A172 (cell line): ENCODE measurements around the gene ARSB. TPM values are rescaled to one million over a fixed set of nuclear protein-coding genes. Genes with fewer than 3 reads are reported as not detected.

ENCODE experiments used
- DNase-seq: peaks from one replicate; pipeline ENCODE4 v3.0.0-alpha.2; 2015; ENCODE audit warnings: low spot score
- total RNA-seq: library from RNA; depleted of rRNA; stranded (reverse); fragments of >200 nt; shearing (Covaris generic); gene quantifications from 2 replicates; pipeline ENCODE4 v1.2.3, GENCODE V29; 2014

Gene ARSB
- total RNA-seq, 1 experiment from 2014 or later: 13.4 TPM

DNA sequence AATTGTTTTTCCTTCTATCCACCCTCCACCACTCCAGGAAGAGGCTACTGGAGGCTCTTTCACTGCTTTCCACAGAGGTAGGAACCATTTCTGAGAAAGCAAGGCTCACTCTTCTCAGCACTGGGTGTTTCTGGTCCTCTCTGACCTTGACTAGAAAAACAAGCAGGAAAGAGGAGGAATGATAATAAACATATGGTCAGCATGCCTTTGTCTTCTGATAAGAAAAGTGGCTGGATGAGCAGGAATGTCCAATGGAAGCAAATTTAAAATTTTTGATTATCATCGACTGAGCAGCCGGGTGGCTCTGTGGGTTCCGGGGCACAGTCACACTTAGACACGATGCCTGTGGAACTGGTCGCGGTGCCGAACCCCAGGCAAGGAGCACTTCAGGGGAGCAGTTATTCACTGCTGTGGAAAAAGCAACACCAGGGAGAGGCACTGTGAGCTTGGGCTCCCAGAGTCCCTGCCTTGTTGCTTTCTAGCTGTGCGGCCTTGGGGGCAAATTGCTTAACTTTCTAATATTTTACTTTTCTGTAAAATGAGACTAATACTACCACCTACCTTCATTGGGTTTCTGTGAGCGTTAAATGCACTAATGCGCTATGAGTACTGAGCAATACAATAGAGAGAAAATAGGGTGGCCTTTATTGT lies 179.5 kb downstream of the ARSB start:
- DNase-seq: no peak

DNA sequence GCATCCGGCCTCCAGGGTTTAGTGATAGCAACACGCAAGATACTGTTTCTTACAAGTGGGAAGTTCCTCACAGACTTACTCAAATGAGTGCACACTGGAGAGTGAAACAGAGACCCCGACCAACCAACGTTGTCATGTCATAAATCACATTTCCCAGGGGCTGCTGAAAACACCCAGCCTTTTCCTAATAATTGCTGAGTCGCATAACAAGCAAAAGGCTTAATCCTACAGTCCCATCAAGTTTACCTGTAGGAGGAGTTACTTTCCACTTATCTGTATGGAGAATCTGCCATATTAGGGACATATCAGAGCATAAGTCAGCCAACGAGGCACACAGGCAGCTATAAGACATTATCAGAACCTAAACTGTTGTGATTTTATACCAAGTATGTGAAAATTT lies 180.1 kb downstream of the ARSB start:
- no peak for DNase-seq

DNA sequence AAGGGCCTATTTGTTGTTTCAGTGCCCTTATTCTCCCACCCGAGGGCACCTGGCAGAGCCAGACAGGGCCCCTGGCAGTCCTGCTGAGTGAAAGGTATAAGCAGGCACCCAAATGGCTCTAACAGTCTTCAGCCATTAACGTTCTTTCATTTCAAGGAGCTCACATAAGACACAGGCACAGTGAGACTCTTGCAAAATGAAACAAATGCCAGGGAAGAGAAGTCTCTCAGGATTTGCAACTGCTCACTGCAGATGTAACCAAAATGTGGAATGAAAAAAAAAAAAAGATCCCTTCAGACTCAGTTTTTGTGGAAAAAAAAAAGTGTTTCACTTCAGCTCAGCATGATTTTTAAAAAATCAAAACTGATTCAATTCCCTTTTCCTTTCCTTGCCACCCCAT lies 181.2 kb downstream of the ARSB start:
- no peak for DNase-seq

DNA sequence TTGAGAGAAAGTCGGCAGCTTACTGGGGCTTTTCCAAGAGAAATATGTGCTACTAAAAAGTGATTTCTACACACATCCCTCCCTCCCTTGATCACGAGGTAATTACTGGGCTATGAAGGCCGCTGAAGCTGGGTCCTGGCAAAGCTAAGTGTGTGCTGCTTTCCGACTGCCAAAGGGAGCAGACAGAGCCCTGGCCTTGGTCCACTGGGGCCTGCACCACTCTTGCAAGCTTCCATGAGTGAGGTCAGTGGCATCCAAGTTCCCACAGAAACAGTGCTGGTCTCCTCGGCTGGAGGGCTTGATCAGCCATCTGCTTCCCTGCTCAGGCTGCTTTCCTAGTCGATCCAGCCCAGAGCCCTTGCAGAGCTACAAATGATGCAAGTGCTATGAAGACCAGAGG lies 181.8 kb downstream of the ARSB start:
- no peak for DNase-seq

DNA sequence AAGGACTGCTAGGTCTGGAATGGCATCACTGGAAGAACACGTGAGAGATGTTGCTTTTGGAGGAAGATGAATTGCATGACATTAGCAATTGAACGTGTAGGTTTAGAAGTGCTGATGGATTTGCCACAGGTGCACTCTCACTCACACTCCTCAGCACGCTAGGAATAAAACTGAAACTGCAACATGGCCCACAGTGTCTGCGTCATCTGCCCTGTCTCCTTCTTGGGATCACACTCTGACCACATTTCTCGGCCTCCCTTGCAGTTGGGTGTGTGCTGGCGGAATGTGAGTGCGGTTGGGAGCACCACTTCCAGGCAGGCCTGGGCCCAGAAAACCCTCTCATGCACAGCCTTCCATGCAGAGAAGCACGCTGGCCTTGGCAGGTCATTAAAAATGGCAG lies 183.7 kb downstream of the ARSB start:
- DNase-seq: no peak

DNA sequence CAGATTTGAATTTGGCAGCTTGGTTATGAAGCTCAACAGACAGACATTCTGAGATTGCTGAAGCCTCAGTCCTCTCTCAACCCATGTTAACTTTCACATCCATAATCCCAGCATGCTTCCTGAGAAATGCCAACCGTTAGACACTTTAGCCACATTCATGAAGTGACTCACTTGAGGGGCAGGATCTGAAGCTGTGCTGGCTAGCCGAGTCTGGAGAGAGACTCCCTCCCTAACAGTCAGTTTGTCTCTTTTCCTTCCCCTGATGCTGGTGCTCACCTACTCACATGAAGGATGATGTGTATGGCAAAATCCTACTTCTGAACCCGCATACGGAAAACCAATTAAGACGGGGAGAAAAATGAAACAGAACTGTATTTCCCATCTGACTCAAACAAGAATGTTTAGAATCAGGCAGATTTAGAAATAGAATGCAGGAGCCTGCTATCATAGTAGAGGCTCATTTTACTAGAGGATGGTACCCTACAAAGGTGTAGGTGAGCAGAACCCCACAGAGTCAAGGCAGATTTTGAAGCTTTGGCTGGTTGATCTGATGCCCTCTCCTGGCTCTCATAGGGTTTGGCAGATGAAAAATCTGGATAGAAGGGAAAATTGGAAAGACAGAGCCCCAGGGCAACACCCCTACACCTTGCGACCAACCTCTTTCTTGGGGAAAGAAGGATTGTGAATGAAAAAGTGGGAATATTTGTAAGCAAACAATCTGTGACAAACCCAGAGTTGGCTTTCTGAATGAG lies 185.7 kb downstream of the ARSB start:
- DNase-seq: peak; percentile 64

DNA sequence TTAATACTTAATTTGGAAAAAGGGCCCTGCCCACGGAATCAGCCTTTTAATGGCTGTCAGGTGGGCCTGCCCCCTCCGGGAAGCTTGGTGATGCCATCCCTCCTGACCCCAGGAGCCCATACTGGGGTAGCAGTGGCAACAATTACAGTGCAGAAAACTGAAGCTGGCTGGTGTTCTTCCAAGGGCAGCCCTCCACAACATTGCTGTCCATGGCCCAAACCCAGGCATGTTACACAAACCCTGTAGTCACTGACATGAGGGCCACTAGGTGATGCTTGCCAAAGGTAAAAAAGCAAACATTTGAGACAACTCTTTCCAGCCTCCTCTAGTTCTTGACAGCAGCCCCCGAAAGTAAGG lies 186.5 kb downstream of the ARSB start:
- no peak for DNase-seq

DNA sequence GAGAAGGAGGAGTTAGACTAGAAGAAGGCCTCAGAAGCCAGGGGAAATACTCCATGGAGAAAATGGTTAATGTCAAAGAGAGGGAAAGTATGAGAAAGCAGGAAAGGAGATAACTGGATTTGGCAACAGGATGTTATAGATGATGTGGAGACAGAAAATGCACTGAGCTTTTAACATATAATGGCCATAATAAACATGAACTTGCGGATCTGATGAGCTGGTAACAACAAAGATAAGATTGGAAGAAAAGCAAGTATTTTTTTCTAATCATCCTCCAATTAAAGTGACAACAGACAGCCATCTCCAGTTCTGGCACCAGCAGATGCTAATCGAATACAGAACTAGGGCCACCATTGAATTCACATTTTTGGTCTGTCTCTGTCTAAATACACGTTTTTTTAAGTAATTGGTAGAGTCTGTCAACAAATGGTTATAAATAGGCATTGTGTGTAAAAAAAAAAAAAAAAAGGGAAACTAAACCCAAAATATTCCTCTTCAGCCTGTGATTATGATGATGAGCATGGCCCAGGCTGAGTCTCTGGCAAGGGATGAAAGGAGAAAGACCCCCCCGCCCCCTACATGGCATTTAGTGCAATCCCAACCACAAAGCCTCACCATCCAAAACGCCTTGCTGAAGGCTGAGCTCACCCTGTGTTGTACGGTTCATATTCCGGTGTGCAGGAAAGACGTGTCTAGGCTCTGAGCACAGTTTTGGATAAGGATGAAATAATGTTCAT lies 187.0 kb downstream of the ARSB start:
- DNase-seq: no peak

DNA sequence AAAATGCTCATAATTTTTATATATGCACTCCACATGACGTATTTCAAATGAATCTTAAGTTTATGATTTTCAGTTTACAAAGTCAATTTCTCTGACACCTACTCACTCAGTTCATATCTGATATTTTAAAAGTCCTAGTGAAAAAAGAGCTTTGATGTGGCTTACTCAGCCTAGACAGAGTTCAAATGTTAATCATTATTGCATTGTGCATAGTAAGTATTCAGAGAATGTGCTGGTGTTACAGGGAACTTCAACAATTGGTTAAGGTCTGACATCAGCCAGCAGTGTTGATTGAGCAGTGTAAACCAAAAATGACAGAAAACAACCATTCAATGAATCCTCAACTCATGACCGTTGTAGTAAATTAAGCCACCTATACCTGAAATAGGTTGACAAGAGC lies 189.4 kb downstream of the ARSB start:
- DNase-seq: no peak

DNA sequence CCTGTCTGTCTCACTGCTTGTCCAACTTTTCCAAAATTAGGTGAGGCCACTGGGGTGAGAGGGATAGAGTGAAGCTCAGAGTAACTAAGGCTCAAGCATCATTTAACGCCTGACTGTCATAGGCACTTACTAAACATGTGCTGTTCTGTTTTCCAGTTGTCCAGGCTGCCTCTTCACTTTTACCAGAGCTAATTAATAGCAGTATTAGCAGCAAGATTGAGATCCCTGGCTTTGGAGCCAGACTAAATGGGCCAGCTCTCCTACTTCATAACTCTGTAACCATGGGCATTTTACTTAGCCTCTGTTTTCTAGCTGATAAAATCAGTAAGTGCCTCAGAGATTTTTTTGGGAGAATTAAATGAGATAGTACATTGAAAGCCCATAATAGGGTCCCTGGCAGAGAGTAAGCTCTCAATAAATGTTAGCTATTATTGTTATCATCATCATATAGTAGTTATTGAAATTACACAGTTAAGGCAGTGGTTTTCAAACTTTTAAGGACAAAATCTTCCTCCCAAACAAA lies 190.4 kb downstream of the ARSB start:
- no peak for DNase-seq

DNA sequence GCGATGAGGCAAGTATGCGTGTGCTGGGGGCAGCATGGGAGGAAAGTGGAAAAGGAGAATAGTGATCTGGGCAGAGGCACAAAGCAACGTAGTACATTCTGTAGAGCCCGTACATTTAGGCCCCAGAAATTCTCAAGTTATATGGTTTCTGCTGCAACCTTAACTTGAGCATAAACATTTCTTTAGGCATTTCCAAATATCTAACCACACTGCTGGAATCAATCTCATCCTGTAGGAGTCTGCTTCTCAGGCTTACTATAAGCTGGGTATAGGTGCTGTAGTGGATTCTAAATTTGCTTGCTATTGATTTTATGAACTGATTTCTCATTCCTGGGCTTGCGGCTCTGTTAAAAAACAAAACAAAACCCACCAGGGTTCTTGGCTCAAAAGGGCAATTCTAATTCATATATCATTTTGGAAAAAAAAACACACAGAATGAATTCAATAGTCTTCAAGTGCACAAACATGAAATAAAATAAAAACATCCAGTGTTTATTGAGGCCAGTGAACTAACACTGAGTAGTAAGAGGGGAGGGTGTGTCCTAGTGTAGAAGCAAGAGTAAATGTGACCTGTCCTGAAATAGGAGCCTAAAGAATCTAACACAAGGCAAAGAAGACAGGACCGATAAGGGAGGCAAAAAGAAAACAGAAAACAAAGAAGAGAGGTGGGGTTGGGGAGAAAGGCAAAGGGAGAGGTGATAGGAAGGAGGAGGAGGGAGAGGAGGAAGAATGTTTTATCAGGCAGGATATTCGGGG lies 191.0 kb downstream of the ARSB start:
- no peak for DNase-seq

DNA sequence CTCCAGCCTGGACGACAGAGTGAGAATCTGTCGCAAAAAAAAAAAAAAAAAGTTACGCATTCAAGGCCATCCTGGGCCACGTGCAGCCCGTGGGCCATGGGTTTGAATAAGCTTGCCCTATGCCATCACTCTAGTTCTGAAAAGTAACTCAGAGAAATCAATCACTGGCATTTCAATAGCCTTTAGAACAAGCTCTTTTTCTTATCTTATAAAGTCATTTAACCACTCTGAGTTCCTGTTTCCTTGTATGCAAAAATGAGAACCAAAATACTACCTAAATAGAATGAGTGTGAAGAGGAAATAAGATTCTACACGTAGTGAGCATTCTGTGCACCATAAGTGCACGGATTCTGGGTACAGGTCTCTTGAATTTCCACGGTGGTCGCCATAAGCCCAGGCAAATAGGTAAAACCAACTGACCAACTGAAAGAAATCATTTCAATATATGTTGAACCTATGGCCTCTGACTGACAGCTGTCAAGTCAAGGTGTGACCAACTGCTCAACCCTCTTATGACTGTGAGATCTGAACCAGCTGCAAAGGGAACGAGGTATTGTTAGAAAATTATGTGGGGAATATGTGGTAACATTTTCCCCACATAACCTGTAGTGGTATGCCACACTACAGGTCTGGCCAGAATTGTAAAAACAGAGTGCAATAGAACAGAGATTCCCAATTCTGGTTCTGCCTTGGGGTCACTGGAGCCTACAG lies 192.6 kb downstream of the ARSB start:
- no peak for DNase-seq

DNA sequence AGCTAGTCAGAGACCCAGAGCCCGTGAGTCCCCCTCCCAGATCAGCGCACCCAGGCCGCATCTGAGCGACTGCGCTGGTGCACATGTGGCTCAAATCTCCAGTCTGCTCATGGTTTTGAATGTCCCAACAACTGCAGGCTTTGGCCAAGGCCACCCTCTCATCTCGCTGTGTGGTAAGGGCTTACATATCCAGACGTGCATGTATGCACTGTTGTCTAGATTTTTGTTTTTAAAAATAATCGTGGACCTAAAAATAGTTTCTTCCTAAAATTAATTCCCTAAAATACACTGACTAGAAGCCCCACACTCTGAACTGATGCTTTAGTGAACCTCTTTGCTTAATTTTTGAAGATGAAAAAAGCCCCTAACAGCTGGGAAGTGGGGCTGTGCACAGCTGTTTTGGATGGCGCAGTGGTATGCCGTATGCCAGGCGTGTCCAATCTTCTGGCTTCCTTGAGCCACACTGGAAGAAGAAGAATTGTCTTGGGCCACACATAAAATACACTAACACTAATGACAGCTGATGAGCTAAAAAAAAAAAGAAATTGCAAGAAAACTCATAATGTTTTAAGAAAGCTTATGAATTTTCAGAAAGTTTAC lies 193.5 kb downstream of the ARSB start:
- no peak for DNase-seq

DNA sequence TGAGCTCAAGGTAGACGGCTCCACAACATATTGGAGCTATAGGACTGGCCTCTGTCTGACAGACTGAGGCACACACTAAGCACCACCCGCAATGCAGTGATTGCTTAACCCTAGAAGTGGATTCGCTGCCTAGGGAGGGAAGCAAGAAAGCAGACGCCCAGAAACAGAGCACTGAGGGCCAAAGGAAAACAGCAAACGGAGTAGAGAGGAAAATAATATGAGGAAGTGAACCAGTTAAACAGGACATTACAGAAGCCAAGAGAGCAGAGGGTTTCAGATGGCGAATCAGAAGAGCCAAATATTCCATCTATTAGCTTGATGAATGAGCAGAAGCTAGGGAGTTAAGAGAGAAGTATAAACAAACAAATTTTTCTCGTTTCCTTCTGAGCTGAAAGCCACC lies 197.3 kb downstream of the ARSB start:
- DNase-seq: no peak

DNA sequence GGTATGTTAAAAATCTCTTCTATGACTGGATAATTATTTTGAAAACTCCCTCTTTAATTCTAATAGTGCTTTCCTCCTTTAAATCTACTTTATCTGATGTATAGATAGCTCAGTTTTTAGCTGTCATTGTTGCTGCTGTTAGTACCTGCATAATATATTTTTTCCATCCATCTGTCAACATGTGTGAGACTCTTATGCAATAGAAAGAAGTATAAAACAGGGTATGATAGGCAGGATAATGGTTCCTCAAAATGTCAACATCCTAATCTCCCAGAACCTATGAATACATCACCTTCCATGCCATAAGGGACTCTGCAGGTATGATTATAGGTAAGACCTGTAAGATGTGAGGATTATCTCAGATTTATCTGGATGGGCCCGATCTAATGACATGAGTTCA lies 199.7 kb downstream of the ARSB start:
- no peak for DNase-seq

DNA sequence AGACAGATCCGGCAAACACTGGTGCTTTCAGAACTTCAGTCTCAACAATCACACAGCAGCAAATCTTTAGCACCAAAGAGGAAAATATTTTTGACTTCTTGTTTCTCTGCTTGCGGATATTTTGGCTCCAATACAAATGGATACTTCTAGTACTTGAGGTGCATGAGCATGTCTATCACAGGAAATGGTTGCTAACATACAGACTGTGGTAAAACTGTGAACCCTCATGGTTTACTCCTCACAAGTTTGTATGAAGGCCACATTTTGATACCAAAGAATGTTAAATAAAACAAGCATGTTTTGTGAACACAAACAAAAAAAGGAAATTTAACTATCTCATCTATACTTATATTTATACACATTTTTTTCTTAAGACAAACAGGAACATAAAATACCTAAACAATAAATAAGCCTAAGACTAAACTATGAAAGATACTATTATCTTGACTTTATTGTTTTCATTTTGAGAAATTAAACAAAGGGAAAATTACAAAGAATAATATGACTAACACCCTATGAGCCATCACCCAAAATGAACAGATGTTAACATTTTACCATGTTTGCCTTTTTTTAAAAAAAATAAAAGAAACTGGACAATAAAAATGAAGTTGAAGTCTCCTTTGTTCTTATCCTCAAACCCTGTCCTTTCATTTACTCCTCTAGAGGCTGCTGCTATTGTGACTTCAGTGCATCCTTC lies 201.5 kb downstream of the ARSB start:
- no peak for DNase-seq

DNA sequence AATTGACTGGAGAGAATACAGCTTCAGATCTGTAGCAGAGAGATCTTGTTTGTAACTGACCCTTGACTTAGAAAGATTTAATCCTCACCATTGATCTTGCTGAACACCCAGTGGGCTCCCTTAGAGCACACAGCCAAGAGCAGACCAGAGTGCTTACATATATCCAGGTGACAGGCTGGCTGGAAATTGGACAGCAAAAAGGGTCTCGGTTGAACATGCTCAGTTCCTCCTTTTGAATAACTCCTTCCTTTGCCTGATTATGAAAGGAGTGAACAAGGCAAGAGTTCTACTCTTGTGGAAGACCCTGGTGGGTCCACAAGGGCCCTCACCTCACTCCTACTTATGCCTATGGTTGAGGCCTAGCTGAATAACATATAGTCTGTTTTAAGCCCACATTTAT lies 202.4 kb downstream of the ARSB start:
- no peak for DNase-seq

DNA sequence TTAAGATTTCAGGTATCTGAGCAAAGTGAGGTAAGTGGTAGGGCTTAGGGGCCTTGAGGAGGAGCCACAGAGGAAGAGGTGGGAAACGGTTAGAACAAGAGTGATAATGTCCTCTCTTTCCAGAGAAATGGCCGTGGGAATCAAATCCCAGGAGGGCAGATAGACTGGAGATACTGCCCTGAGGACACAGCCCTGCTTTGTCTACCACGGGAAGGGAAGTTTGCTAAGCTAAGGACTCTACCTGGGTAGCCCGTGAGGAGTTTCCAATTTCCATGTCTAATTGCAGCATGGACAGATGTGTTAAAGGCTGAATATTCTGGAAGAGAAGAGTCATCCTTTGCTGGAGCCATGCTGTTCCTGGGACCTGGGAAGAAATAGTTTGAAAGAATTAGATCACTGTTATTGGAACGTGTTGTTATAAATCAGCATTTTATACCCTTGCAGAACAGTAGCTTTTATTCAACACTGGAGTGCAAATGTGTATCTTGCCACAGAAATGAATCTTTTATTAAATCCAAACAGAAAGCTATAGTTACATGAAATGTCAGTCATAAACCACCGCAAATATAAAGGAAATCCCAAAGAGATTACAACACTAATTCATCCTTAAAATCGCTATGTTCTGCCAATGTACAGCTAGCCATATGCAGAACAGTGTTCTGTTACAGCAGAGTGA lies 203.4 kb downstream of the ARSB start:
- DNase-seq: no peak

DNA sequence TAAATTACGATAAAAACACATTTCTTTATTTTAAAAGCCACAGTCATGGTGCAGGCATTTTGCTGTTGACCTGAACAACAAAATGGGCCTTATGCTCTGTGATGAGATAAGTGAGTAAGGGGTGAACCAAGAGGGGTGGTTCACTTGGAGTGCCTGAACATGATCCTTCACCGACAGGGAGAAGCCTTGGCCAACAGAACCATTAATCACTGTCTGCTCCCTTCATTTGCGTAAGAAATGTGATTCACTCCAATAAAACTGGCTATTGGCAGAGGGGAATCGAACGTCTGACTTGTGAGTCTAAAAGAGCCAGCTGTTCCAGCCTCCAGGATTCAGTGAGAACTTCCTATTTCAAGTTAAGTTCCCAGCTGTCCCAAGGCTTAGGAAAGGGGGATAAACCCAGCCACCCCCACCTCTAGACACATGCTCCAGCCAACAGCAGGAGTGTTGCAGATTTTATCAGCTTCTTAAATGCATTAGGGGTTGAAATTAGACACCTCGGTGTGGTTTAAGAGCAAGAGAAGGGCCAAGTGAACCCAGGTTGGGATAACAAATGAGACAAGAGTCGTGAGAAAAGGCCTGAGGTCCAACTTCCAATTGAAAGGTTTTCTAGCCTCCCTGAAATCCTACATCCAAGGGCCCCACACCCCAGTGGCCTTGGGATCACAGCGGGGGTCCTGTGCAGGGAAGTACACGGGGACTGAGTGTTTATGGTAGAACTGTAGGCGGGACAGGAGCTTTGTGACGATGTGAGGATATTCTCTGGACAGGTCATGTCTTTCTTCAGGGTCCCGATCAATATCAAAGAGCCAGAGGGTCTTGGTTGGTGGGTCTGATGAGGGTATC lies 205.1 kb downstream of the ARSB start:
- peak; percentile 77 for DNase-seq
